Thyroid gland (tissue), 4 donors: ENCODE measurements around the gene TMEM131L. TPM values are rescaled to one million over a fixed set of nuclear protein-coding genes. Genes with fewer than 3 reads are reported as not detected.
"Not testable (repeated sequence)": the region's sequence is repeated elsewhere in the genome, so short reads cannot be mapped to it uniquely, and the experiment has no call there.

Experiments
- DNase-seq, 2 donors: peaks; one replicate each; pipeline ENCODE4 v3.0.0-alpha.2; 2019
- H3K27ac ChIP-seq, 3 donors: fragments of 200-600 bp; sonication (generic); 1 replicate in 2 of 3; 2 replicates in 1 of 3; pipeline ENCODE4 v1.5.1; 2016 to 2019; ENCODE audit warnings: mild to moderate bottlenecking in 1 of 3, moderate library complexity in 1 of 3
- H3K27me3 ChIP-seq: fragments of 200-600 bp; sonication (generic); one replicate; pipeline ENCODE4 v1.5.1; 2019
- H3K36me3 ChIP-seq, 2 donors: fragments of 200-600 bp; sonication (generic); one replicate each; pipeline ENCODE4 v1.5.1; 2016 to 2019
- H3K4me1 ChIP-seq, 2 donors: fragments of 200-600 bp; sonication (generic); one replicate each; pipeline ENCODE4 v1.5.1; 2017 to 2019
- H3K4me3 ChIP-seq, 3 donors: fragments of 200-600 bp; sonication (generic); replicated peaks in 1 of 3; 1 replicate in 2 of 3; 2 replicates in 1 of 3; pipeline ENCODE4 v1.5.1; 2016; ENCODE audit warnings: mild to moderate bottlenecking in 1 of 3
- H3K9me3 ChIP-seq: fragments of 200-600 bp; sonication (generic); one replicate; pipeline ENCODE4 v1.5.1; 2017
- POLR2A ChIP-seq, 2 donors: fragments of 450-650 bp; IDR thresholded peaks; one replicate each; pipeline ENCODE4 v1.6.1; 2017; ENCODE audit warnings: antibody characterized with exemption in 2 of 2, mild to moderate bottlenecking in 2 of 2, moderate library complexity in 1 of 2
- WGBS, 2 donors: methylation state at CpG; one replicate each; pipeline ENCODE4 v1.1.5; 2017; 5-methylcytosine and 5-hydroxymethylcytosine counted together
- intact Hi-C: fragments of 100-400 bp; cut with DNase I; formaldehyde crosslinking; loops from one replicate; pipeline ENCODE4 v1.15.1; 2023
- total RNA-seq, 4 donors: library from RNA; depleted of rRNA; stranded (reverse); fragments of >200 nt; gene quantifications; one replicate each; pipeline ENCODE4 v1.2.3, GENCODE V29; 2016
- TF ChIP-seq, protein P1 (sequence below), 6 experiments: fragments of 200-600 bp in 3 of 6; fragments of 450-650 bp in 3 of 6; sonication (generic) in 3 of 6; IDR thresholded peaks; one replicate each; pipeline ENCODE4 v1.5.1; 2016 to 2019; ENCODE audit warnings: antibody characterized with exemption in 6 of 6, mild to moderate bottlenecking in 2 of 6, inconsistent platforms in 1 of 6, moderate library complexity in 1 of 6

Gene TMEM131L
- total RNA-seq, 4 donors from 2014 or later = 11.1 to 17.9 (median 16.4) TPM

DNA sequence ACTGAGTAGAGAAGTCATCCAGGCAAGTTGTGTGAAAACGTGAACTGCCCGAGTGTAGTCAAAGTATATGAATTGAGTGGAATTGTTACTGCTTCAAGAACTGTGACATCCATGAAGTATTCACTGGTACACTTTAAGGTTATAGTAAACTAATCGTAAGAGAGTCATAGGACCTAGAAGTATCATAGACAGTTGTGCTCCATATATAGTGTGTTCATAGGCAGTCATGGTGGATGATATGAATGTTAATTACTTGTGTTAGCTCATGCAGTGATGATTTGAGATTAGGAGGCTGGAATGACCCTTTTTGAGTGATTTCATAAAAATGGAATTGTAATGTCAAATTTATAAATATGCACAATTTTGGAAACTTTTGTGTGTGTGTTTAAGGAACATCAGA, 136.6 kb downstream of the TMEM131L start:
- Histone ChIP-seq H3K4me1 (no peaks in the 10 kb centered on the region), H3K4me3 (no peak overlapping the region), H3K27ac (no peak overlapping the region), H3K27me3 (no peaks in the 10 kb centered on the region), H3K36me3 (peaks cover 26 to 34% of the 10 kb centered on the region in 2 donors), H3K9me3 (no peaks in the 10 kb centered on the region)
- WGBS, 2 donors = 93 to 94% methylated on average over 3 of the region's 3 CpGs
- DNase-seq = no peak
- TF ChIP-seq, protein P1, sequence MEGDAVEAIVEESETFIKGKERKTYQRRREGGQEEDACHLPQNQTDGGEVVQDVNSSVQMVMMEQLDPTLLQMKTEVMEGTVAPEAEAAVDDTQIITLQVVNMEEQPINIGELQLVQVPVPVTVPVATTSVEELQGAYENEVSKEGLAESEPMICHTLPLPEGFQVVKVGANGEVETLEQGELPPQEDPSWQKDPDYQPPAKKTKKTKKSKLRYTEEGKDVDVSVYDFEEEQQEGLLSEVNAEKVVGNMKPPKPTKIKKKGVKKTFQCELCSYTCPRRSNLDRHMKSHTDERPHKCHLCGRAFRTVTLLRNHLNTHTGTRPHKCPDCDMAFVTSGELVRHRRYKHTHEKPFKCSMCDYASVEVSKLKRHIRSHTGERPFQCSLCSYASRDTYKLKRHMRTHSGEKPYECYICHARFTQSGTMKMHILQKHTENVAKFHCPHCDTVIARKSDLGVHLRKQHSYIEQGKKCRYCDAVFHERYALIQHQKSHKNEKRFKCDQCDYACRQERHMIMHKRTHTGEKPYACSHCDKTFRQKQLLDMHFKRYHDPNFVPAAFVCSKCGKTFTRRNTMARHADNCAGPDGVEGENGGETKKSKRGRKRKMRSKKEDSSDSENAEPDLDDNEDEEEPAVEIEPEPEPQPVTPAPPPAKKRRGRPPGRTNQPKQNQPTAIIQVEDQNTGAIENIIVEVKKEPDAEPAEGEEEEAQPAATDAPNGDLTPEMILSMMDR (IDR thresholded peaks at IDR 0.05) = no peak
- no peak for TF ChIP-seq POLR2A (IDR thresholded peaks at IDR 0.05)
- intact Hi-C loops = no loop called here

- intact Hi-C loops = no loop called here
- H3K27me3 ChIP-seq = no peaks in the 10 kb centered on the region
- no peaks in the 10 kb centered on the region for H3K9me3 ChIP-seq
- H3K4me3 ChIP-seq = no peak overlapping the region
- peaks cover 26 to 34% of the 10 kb centered on the region in 2 donors for H3K36me3 ChIP-seq
- no peak overlapping the region for H3K27ac ChIP-seq
- 96 to 99% methylated on average over 2 of the region's 2 CpGs for WGBS, 2 donors
- TF ChIP-seq, protein P1 (IDR thresholded peaks at IDR 0.05) = no peak
- no peak for TF ChIP-seq POLR2A (IDR thresholded peaks at IDR 0.05)
- H3K4me1 ChIP-seq = no peaks in the 10 kb centered on the region
- DNase-seq = no peak
Observed at GRCh38 chr4:153603258-153603657, 137.1 kb downstream of the TMEM131L start.

GRCh38 chr4:153603835-153604234, 137.7 kb downstream of the TMEM131L start:
- no peak for DNase-seq
- H3K4me1 ChIP-seq = no peaks in the 10 kb centered on the region
- TF ChIP-seq, protein P1 (IDR thresholded peaks at IDR 0.05) = no peak
- TF ChIP-seq POLR2A (IDR thresholded peaks at IDR 0.05) = no peak
- WGBS, 2 donors = 90 to 93% methylated on average over 3 of the region's 3 CpGs
- H3K27me3 ChIP-seq = no peaks in the 10 kb centered on the region
- H3K9me3 ChIP-seq = no peaks in the 10 kb centered on the region
- H3K27ac ChIP-seq = no peak overlapping the region
- peaks cover 23 to 34% of the 10 kb centered on the region in 2 donors for H3K36me3 ChIP-seq
- H3K4me3 ChIP-seq = no peak overlapping the region
- intact Hi-C loops = no loop called here

DNA sequence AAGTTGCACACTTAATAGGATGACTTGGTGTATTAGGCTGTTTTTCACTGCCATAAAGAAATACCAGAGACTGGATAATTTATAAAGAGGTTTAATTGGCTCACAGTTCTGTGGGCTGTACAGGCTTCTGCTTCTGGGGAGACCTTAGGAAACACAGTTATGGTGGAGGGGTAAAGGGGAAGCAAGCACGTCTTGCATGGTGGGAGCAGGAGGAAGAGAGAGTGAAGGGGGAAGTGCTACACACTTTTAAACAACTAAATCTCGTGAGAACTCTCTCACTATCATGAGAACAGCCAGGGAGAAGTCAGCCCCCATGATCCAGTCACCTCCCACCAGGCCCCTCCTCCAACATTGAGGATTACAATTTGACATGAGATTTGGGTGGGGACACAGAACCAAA, 142.9 kb downstream of the TMEM131L start:
- DNase-seq, H3K27me3 ChIP-seq, H3K27ac ChIP-seq, H3K4me3 ChIP-seq, H3K9me3 ChIP-seq, H3K4me1 ChIP-seq, intact Hi-C loops: not testable (repeated sequence)
- H3K36me3 ChIP-seq = peaks cover 4 to 28% of the 10 kb centered on the region in 2 donors
- WGBS, 2 donors = 86% methylated on average over 2 of the region's 2 CpGs

GRCh38 chr4:153610623-153611376, 144.6 kb downstream of the TMEM131L start:
- TF ChIP-seq, protein P1 (IDR thresholded peaks at IDR 0.05) = no peak
- no peak for TF ChIP-seq POLR2A (IDR thresholded peaks at IDR 0.05)
- intact Hi-C loops = no loop called here
- WGBS, 2 donors = 74 to 83% methylated on average over 5 of the region's 5 CpGs

More at GRCh38 chr4:153610623-153611376, 144.6 kb downstream of the TMEM131L start:
- H3K4me3 ChIP-seq = no peak overlapping the region
- DNase-seq = no peak
- H3K4me1 ChIP-seq = no peaks in the 10 kb centered on the region
- H3K36me3 ChIP-seq = peaks cover 4 to 11% of the 10 kb centered on the region in 2 donors
- H3K27ac ChIP-seq = no peak overlapping the region
- no peaks in the 10 kb centered on the region for H3K27me3 ChIP-seq
- no peaks in the 10 kb centered on the region for H3K9me3 ChIP-seq
